AG09309 (cell line): ENCODE measurements around the gene PRKX.
A peak's percentile ranks its signal among the peaks of the same experiment; 100 is the strongest.
"Not testable (repeated sequence)": the region's sequence is repeated elsewhere in the genome, so short reads cannot be mapped to it uniquely, and the experiment has no call there.

ENCODE experiments used
- DNase-seq: peaks from one replicate; pipeline ENCODE4 v3.0.0-alpha.2; 2010; ENCODE audit warnings: low read depth
- H3K4me3 ChIP-seq: 2 replicates; pipeline ENCODE4 v1.5.1; 2011; ENCODE audit warnings: mild to moderate bottlenecking, low read depth, low read length, moderate library complexity; ENCODE audit not compliant: control insufficient read depth
- TF ChIP-seq, protein P1 (sequence below): IDR thresholded peaks from 2 replicates; pipeline ENCODE4 v1.5.1; 2011; ENCODE audit warnings: mild to moderate bottlenecking, low read depth, low read length, inconsistent platforms; ENCODE audit not compliant: insufficient read depth, control insufficient read depth; ENCODE audit errors: missing control alignments

Gene PRKX

DNA sequence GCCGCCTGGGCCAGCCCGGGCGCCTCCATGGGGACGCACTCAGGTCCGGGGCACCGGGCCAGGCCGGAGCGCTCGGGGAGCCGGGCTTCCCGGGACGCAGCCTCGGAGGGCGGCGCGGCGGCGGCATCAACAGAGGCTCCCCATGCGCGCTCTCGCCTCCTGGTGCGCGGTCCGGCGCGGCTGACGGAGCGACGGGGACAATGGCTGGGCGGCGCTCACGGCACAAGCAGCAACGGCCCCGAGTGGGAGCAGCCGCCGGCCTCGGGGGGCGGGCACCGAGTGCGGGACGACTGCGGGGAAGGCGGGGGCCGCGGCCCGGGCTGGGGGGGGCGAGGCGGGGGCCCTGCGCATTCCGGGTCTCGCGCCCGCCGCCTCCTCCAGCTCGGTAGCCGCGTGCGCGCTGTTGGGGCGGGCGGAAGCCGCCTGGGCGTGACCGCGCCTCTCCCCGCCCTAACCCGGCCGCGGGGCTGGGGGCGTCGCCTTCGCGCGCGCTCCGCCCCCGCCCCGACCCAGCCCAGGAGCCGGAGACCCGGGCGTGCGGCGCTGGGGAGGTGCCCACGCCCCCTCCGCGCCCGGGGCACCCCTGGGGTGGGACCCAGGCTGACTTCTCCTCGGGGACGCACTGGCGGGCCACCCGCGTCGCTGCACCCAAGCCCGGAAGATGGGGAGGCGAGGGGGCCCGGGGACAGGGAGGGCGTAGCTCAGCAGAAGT, at the start of gene PRKX:
Gene PRKX, minus strand, starts transcription at position 425 of the 712 bp plus-strand sequence. Its CDS starts 396 bp downstream, at position 29.
- TF ChIP-seq, protein P1, sequence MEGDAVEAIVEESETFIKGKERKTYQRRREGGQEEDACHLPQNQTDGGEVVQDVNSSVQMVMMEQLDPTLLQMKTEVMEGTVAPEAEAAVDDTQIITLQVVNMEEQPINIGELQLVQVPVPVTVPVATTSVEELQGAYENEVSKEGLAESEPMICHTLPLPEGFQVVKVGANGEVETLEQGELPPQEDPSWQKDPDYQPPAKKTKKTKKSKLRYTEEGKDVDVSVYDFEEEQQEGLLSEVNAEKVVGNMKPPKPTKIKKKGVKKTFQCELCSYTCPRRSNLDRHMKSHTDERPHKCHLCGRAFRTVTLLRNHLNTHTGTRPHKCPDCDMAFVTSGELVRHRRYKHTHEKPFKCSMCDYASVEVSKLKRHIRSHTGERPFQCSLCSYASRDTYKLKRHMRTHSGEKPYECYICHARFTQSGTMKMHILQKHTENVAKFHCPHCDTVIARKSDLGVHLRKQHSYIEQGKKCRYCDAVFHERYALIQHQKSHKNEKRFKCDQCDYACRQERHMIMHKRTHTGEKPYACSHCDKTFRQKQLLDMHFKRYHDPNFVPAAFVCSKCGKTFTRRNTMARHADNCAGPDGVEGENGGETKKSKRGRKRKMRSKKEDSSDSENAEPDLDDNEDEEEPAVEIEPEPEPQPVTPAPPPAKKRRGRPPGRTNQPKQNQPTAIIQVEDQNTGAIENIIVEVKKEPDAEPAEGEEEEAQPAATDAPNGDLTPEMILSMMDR = no peak
- peak within 1 kb of the TSS; percentile 61 for H3K4me3 ChIP-seq
- no peak for DNase-seq

DNA sequence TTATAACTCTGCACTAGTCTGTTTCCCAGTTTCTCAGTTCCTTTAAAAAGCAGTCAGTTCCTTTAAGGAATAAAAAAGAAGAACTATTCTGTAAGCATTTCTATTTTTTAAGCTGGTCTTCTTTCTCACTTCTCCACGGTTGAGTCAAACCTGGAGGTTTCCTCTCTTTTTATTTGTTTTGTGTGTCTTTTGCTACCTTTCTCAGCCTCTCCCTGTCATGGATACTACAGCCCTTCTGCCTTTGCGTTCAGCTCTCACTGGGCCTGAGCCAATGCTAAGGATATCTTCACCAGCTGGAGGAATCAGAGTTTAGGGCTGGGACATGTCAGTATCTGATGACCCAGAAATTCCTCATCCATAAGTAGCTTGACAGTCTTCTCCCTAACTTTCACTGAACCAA, 49.7 kb upstream of the PRKX start:
- TF ChIP-seq, protein P1 = no peak
- no peak for DNase-seq
- H3K4me3 ChIP-seq = no peak overlapping the region

DNA sequence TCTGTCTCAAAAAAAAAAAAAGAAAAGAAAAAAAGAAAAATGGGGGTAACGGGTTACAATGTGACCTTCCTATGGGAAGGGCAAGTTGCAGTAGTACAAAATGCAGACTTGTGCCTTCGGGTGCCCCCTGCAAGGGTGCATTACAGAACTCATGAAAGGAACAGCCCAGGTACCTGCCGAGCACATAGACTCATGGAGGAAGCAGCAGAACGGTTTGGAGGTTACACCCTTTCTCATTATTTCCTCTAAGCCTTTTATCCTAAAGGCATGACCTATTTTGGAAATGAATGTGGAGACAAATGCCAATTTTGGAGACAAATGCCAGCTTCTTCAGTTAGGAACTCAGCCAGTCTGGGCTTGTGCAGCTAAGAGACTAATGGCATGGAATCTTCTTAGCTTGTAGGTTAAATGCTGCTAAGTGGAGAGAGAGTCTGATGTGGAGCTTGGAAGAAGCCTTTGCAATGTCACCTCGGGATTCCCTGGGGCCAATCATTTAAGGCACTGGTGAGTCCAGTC, 44.1 kb upstream of the PRKX start:
- H3K4me3 ChIP-seq = no peak overlapping the region
- no peak for DNase-seq
- TF ChIP-seq, protein P1 = no peak

DNA sequence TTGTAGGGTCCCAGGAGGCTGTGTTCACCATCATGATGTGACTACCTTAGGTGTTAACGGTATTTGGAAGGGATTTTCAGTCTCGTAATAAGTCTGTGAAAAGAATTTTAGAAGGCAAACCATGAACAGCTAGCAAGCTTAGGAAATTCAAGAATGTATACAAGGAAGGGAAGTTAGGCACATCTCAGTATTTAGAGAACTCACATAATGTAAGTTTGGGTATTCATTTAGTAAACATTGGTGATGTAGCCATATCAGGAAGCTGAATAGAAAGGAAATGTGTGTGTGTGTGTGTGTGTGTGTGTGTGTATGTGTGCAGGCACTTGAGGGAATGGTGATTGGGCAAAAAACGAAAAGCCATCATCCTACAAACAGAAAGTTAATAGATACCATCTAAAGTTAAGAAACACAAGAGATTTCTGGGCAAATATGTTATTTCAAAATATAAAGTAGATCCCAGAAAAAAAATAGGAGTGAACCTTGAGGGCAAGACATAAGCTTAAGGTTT, 34.7 kb upstream of the PRKX start:
- no peak for DNase-seq
- no peak overlapping the region for H3K4me3 ChIP-seq
- TF ChIP-seq, protein P1 = no peak

DNA sequence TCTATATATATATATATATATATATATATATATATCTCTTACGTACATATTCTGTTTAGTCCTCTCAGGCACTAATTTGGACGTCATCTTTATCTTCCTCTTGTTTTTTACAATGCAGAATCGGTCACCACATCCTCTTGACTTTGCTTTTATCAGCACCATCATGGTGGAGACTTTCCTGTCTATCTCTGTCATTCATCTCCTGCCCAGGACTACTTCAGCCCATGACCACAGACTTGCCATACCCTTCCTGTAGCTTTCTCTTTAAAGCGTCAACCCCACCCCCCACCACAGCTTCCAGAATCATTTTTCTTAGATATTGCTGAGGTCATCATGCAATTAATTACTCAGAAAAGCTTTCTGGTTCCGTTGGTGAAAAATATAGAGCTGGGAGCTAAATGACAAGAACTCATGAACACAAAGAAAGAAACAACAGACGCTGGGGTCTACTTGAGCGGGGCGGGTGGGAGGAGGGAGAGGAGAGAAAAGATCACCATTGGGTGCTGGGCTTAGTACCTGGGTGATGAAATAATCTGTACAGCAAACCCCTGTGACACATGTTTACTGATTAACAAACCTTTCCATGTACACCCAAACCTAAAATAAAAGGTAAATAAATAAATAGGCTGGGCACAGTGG, 30.5 kb upstream of the PRKX start:
- TF ChIP-seq, protein P1 = no peak
- DNase-seq = no peak
- H3K4me3 ChIP-seq = no peak overlapping the region

DNA sequence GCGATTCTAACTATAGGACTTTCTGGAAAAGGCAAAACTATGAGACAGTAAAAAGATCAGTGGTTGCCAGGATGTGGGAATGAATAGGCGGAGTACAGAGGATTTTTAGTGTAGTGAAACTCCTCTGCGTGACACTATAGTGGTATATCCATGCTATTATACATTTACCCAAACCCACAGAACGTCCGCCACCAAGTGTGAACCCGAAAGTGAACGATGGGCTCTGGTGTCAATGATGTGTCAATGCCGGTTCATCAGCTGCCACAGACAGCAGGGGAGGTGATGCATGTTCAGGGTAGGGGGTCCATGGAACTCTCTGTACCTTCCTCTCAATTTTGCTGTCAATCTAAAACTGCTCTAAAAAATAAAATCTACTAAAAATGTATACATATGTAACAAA, 27.5 kb upstream of the PRKX start:
- H3K4me3 ChIP-seq, DNase-seq: not testable (repeated sequence)

DNA sequence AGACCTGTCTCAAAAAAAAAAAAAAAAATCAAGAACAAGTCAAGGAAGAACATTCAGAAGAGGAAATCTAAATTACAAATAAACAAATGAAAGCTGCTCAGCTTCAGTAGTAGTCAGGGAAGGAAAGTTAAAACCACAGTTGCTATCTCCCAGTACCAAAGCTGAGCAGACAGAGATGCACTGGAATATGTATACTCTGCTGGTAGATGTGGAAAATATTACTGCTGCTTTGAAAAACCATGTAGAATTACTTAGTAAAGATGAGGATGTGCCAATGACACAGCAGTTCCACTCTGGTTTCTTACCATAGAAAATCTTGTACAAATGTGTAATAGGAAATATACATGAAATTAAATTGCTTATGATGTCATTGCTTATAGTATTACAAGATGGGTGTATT, 25.1 kb upstream of the PRKX start:
- TF ChIP-seq, protein P1 = no peak
- H3K4me3 ChIP-seq = no peak overlapping the region
- DNase-seq = no peak

DNA sequence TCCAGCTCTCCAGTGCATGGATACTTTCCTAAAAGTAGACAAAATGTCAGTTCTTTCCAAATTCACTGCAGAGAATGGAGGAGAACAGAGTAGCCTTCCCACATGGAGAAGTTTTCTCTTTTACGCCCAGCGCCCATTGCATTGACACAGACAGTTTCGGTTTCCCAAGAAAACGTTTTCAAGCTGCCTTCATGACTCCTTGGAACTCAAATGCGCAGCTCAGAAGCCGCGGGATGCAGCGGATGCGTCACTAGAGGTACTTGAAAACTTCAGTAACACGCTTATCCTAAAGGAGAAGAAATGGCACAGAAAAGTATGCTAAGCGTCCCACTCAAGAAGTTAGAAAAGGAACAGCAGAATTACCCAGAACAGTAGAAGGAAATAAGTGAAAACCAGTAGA, 23.1 kb upstream of the PRKX start:
- DNase-seq, H3K4me3 ChIP-seq: not testable (repeated sequence)

DNA sequence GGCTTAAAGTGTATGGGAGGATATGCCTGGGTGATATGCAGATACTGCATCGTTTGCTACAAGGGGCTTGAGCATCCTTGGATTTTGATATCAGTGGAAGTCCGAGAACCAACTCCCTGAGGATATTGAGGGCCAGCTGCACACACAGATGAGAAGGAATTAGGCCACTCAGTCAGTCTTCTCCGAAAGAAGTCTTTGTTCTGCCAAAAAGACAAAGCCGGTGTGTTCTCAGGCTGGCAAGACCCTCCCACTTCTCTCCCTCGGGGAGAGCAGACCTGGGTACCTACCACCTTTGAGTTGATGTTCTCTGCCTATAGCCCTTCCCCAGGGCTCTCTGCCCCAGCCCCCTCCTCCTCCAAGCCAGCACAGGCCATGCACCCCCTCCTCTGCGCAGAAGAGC, 22.4 kb upstream of the PRKX start:
- H3K4me3 ChIP-seq, DNase-seq: not testable (repeated sequence)

DNA sequence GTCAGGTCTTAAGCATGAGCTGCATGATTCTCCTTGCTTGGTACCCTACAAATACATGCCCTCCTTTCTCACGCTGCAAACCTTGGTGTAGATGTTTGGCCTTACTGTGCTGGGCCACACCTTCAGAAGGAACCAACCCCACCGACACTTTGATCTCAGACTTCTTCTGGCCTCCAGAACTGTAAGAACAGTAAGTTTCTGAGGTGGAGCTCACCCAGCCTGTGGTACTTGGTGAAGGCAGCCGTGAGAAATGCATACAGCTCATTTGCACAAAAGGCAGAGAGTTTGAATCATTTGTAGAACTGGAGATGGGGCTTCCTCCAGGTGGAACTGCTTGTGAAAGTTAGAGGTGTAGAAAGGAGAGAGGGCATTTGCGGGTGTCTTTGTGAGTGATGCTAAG, 21.0 kb upstream of the PRKX start:
- DNase-seq, H3K4me3 ChIP-seq: not testable (repeated sequence)
